Mononuclear cell (primary cell): ENCODE measurements around the gene PDCD10. TPM values are rescaled to one million over a fixed set of nuclear protein-coding genes. Genes with fewer than 3 reads are reported as not detected.

Source experiments
- H3K27me3 ChIP-seq: 2 replicates; pipeline ENCODE4 v1.6.0; 2011; ENCODE audit warnings: low read length, control low read depth; ENCODE audit not compliant: insufficient read depth
- H3K4me1 ChIP-seq: 2 replicates; pipeline ENCODE4 v1.5.1; 2011; ENCODE audit warnings: mild to moderate bottlenecking, low read length, control low read depth; ENCODE audit not compliant: insufficient read depth
- H3K4me3 ChIP-seq: 2 replicates; pipeline ENCODE4 v1.5.1; 2011; ENCODE audit warnings: mild to moderate bottlenecking, low read length, moderate library complexity
- H3K9me3 ChIP-seq: 2 replicates; pipeline ENCODE4 v1.5.1; 2011; ENCODE audit warnings: low read depth, mild to moderate bottlenecking, control low read depth, low read length
- total RNA-seq: library from RNA; depleted of rRNA; stranded (reverse); fragments of >200 nt; gene quantifications from one replicate; pipeline ENCODE4 v1.2.3, GENCODE V29; 2012

PDCD10 gene
- total RNA-seq, 1 donor, result 82.0 TPM

DNA sequence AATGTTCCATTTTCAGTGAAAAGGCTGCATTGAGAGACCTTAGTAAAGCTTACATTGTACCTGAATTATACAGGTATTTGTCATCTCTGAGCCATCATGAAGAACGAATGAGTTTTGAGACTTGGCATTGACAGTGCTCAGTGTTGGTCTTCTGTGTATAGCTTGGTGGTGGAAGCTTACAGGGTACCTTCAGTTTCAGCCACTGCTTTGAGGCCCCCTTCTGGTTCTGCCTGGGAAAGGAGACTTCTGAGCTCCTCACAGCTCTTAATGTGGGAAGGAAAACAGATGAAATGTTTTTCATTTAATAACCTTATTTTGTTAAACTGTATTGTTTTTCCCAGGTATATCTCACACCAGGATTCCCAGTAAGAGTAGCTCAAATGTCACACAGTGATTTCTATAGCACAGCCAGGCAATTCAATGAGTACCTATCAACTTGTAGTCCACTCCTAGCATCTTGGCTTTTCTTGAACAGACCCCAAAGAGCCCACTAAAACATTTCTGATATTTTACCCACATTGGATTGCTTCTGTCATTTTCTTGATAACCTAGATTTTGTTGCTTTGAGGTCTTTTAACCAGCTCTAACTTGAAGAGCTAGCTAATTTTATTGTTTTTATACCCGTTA is 6.4 kb upstream of the PDCD10 start:
- Histone ChIP-seq H3K27me3 (no peaks in the 10 kb centered on the region), H3K9me3 (no peaks in the 10 kb centered on the region), H3K4me1 (peaks cover 8% of the 10 kb centered on the region), H3K4me3 (no peak overlapping the region)

DNA sequence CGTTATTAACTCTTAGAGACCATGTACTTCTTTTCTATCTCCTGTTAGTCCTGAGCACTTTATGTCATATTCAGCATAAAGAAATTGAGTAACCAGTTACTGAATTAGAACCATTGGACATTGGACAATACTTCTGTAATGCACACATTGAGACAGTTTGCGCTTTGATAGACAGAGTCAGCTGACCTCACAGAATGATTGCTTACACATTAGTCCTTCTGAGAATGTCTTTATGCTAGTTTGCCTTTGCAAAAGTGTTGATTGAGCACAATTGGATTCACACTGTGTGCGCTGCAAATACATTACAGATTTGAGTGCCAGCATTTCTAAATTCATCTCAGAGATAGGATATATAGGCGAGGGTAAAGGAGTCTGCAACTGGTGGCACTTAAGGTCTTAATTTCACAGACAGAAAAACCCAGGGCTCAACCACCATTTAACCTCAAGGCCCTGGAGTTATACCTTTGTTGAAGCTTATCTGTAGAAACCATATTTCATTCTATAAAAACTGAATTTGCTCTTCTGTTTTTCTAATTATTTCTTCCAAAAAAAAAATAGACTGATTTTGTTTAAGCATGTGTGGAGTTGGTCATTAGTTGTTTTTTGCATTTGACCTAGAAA is 4.6 kb upstream of the PDCD10 start:
- no peaks in the 10 kb centered on the region for H3K9me3 ChIP-seq
- no peak overlapping the region for H3K4me3 ChIP-seq
- no peaks in the 10 kb centered on the region for H3K27me3 ChIP-seq
- H3K4me1 ChIP-seq, result peaks cover 14% of the 10 kb centered on the region

DNA sequence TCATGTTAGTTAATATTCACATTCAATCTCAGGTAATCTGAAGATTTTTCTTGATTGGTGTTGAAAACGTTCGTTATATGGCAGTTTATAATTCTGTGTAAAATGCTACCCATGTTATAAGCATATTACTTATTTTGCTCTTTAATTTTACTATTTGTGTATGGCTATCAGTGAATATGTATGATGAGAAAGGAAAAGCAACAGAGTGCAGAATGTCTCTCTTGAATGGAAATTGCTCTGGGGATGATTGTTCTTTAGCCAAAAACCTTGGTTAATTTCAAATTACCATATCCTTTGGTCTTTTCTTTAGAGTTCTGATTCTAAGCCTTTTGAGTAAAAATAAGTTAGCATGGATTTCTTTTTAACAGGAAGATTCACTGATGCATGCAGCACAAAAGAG is 3.3 kb upstream of the PDCD10 start:
- Histone ChIP-seq H3K27me3 (no peaks in the 10 kb centered on the region), H3K4me1 (peaks cover 22% of the 10 kb centered on the region), H3K4me3 (no peak overlapping the region), H3K9me3 (no peaks in the 10 kb centered on the region)

DNA sequence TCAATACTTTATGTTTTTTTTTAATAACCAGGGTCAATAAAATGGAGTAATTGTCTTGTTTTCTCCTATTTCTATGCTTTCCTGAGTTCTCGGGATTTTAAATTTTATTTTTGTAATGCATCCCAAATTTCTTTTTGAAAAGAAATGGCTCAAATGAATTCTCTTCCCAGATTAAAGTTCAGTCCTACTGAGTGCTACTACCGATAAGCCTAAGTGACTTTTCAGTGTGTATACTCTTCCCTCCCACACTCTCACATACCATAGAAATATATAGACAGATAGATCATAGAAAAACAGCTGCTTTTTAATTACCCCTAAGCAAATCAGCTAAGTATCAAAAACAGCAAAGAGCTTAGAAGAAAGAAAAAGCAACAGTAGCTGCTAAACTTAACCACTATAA is 2.3 kb upstream of the PDCD10 start:
- Histone ChIP-seq H3K4me1 (peaks cover 22% of the 10 kb centered on the region), H3K9me3 (no peaks in the 10 kb centered on the region), H3K27me3 (no peaks in the 10 kb centered on the region), H3K4me3 (no peak overlapping the region)

DNA sequence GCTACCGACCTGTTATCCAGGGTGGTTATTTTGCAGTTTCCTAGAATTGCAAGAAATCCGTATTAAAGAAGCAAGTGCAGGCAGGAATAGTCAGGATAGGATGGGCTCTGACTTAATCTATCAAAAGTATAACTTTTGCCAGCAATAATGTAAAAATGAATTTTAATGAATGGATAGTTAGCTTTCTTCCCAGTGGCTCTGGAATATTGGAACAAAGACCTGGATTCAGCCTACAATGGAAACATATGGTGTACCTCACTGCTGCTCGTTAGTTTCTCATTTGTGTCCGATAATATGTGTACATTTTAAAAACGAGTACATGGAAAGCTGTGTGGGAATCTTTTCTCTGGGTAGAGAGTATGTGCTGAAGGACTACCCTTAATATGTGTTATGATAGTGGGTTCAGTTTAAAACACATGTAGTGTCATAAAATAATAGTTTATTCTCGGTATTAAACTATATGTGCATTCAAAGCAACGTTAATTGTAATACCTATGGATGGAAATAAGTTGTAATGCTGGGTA is 1.6 kb upstream of the PDCD10 start:
- Histone ChIP-seq H3K4me3 (peak overlapping the region; percentile 84), H3K4me1 (peaks cover 22% of the 10 kb centered on the region), H3K9me3 (no peaks in the 10 kb centered on the region), H3K27me3 (no peaks in the 10 kb centered on the region)

DNA sequence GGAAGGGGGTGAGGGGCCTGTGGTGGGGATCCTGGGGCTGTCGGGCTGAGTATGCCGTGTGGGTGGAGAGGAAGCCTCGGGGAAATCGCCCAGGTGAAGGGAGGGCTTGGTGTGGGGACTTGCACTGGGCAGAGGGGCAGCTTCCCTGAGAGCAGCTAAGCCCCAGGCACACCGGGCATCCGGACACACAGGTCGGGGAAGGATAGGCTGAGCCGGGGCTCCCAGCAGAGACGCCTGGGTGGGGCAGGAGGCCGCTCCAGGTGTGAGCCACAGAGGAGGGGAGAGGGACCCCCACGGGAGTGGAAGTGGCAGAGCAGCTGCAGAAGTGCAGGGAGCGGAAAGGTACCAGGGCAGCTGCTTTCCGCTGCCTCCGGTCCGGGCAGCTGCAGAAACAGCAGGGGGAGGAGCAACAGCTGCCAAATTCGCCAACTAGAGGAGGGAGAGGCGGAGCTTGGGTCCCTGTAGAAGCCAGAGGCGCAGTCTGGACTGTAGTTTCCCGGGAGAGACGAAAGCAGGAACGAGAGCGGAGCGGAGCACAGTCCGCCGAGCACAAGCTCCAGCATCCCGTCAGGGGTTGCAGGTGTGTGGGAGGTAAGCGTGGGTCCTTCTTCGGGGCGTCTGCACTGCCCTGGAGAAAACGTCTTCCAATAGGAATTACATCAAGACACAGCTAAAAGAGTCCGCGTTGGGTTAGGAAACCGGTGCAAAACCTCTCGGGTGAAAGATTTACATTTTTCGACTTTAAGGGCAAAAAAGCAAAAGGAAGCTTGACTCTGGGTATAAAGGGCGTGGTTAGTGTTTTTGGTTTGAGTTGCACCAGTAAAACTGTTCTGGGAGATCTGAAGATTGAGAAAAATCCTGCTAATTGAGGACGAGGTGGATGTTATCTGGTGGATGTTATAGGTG is 794 bp upstream of the PDCD10 start, which contains the start of gene SERPINI1:
SERPINI1 (plus strand) TSS at position 489 of the 906 bp plus-strand sequence. CDS start 53,408 bp downstream, outside the sequence.
- no peaks in the 10 kb centered on the region for H3K27me3 ChIP-seq
- peaks cover 22% of the 10 kb centered on the region for H3K4me1 ChIP-seq
- H3K4me3 ChIP-seq, result peak within 1 kb of the TSS; percentile 84
- H3K9me3 ChIP-seq, result no peaks in the 10 kb centered on the region

DNA sequence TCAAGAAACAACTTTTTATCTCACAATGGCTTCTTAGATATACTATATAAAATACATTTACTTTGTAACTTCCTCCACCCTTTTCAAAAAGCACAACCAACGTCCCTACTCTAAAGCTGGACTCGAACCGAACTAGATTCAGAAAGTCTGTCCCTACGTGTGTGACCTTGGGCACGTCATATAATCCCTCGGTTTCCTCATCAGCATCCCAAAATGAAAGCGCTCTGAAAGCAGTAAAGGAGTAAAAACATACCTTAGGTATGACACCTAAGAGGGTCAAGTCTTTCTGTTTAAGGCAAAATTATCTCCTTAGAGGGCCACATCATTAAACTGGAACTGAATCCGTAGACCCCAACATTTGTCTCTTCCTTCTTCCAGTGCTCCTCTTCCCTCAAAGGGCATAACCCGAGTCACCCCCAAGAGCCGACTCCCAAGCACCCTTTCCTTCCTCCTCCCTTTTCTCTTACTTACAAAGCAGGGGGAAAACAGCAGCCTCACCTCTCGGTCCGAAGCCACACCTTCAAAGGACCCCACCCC is 663 bp downstream of the PDCD10 start:
- Histone ChIP-seq H3K27me3 (no peaks in the 10 kb centered on the region), H3K9me3 (no peaks in the 10 kb centered on the region), H3K4me3 (peak overlapping the region; percentile 84), H3K4me1 (peaks cover 22% of the 10 kb centered on the region)

DNA sequence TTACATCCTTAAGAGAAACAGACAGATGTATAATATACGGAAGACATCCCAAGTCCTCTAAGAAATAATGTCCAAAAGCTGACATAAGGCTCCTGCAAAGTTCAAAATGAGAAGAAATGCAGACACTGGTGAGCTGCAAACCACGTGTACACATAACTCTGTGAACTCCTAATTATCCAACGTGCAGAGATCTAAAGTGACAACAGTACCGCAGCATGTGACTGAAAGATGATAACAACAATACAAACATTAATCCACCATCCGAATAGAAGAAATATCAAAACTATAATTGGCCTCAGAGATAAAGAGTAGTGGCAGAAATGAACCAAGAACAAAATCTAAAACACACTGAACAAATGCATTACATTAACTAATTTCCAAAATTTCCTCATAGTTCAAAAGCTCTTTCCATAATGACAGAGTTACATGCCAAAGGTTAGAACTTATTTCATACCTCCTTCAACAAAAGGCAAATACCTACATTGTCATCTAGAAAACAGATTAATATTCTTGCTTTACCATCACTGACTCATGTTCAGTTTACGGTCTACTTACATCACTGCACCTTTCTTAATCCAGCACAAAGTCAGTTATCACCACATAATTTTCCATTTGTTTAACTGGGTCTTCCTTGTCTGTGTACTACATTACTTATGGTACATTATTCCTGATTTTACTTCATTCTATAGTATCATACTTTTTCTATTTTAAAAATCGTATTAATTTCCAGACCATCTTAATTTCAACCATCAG is 2.2 kb downstream of the PDCD10 start:
- Histone ChIP-seq H3K9me3 (no peaks in the 10 kb centered on the region), H3K4me3 (no peak overlapping the region), H3K27me3 (no peaks in the 10 kb centered on the region), H3K4me1 (peaks cover 22% of the 10 kb centered on the region)

DNA sequence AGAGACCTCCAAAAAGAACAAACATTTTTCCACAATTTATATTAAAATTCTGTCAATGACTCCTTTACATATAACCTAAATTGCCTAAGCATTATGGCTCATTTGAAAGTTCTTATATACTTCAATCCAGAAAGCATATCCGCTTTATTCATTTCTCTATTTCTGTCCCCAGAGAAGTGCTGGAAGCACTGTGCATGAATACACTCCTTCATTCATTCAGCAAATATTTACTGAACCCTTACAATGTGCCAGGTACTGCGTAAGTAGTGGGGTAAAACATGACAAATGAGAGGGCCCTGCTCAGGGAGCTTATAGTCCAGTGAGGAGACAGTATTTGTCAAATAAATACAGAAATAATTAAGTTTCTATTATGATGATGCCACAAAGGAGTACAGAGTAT is 3.3 kb downstream of the PDCD10 start:
- Histone ChIP-seq H3K27me3 (no peaks in the 10 kb centered on the region), H3K4me3 (no peak overlapping the region), H3K4me1 (peaks cover 17% of the 10 kb centered on the region), H3K9me3 (no peaks in the 10 kb centered on the region)

DNA sequence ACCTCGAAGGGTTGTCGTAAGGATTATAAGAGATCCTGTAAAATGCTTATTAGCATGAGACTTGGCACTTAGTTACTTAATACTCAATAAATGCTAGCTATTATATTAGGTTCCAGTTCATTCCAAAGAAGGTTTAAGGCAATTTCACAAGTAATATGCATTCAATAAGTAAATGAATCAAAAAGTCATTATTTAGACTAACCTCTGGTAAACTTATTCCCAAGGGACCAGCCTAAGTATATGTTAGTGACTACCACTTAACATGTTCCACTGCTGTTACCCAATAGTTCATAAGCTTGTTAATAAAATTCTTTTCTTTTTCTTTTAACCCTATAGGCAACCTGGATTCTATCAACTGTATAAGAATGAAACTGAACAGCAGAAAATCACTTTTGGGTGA is 5.1 kb downstream of the PDCD10 start:
- Histone ChIP-seq H3K4me1 (peaks cover 8% of the 10 kb centered on the region), H3K9me3 (no peaks in the 10 kb centered on the region), H3K4me3 (no peak overlapping the region), H3K27me3 (no peaks in the 10 kb centered on the region)

DNA sequence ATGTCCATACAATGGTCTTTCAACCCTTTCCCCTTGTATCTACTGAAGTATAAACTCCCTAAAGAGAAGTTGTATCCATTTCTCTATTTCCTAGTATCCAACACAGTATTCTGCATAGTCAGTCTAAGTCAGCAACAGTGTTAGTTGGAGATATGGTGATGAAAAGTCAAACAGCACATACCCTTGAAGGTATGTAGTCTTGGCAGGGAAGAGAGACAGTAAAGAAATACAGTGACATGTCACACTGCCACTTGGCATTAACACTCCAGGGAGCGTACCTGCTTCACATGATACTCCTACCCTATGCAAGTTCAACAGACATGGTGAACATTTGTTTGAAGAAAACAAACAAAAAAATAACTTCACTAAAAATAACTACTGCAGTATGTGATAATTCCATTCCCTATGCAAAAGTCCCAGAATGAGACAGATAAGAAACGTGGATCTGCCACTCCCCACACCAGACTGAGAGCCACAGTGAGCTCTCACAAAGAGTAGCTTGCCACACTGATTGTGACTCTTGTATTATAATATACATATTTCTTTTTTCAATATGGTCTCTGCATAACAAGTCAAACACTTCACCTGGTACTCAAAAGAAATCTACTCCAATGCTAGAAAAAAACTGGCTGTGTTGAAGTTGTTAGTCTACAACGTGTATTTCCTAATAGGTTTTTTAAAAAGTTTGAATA is 5.9 kb downstream of the PDCD10 start:
- Histone ChIP-seq H3K27me3 (no peaks in the 10 kb centered on the region), H3K4me3 (no peak overlapping the region), H3K4me1 (peaks cover 5% of the 10 kb centered on the region), H3K9me3 (no peaks in the 10 kb centered on the region)

DNA sequence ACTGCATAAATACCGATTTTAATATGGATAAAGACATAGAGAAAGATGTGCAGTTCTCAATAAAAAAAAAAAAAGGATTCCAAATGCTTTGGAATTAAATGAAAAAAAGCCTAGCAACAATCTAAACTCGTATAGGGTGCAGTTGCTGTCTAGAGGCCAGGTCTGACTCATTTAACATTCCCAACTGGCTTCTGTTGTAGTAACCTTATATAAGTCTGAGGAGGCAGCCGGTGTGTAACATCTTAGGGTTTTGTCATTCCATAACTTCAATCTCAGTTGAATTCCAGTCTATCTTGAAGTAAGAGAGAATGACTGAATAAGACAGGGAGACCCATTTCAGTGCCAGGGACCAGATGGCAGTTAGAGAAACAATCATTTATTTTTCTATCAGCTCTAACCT is 6.5 kb downstream of the PDCD10 start:
- H3K4me3 ChIP-seq, result no peak overlapping the region
- H3K27me3 ChIP-seq, result no peaks in the 10 kb centered on the region
- H3K9me3 ChIP-seq, result no peaks in the 10 kb centered on the region
- no peaks in the 10 kb centered on the region for H3K4me1 ChIP-seq

DNA sequence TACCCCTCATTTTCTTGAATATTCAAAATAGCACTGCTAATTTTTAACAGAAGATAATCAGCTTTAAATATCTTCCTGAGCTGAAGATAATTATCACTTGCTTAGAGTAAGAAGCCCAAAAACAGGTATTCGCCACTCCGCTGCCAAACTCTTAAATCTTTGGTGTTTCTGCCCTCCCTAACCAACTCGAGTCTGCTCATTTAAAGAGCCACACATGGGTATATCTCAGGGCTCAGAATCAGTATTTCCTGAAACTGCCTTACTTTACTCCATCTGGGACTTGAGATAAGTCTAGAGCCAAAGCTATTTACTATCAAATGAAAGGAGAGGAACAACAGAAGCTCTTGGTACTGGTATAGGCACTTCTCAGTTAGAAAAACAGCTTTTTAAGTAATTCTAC is 10.8 kb downstream of the PDCD10 start:
- no peak overlapping the region for H3K4me3 ChIP-seq
- no peaks in the 10 kb centered on the region for H3K4me1 ChIP-seq
- no peaks in the 10 kb centered on the region for H3K9me3 ChIP-seq
- no peaks in the 10 kb centered on the region for H3K27me3 ChIP-seq

DNA sequence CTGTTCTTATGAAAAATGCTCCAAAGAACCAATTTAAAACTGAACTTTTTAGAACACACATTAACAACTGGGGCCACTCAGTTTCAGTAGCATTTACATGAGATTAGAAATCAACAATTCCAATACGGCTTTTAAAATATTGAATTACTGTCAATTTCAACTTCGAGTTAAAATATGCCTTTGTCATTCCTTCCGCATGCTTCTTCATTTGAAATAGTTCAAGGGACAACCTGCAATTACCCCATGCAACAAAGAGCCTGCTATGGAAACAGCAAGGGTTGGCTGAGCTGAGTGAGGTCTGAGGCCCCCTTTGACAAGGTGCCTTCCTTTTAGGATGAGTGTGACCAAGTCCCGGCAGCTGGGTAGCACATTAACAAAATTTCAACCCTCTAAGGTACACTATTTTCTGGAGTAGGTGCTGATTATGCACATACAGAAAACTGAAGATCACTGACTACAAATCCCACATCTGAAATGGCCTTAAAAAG is 11.6 kb downstream of the PDCD10 start:
- no peak overlapping the region for H3K4me3 ChIP-seq
- no peaks in the 10 kb centered on the region for H3K4me1 ChIP-seq
- H3K27me3 ChIP-seq, result no peaks in the 10 kb centered on the region
- no peaks in the 10 kb centered on the region for H3K9me3 ChIP-seq
